Stimulated activated naive CD4-positive, alpha-beta T cell treated with Interleukin-2 at 50 U/mL for 16 hours (primary cell): ENCODE results near the gene SOX18.
A peak's percentile ranks its signal among the peaks of the same experiment; 100 is the strongest.

Source experiments
- DNase-seq: peaks from one replicate; lab custom pipeline; 2025; lab: John Stamatoyannopoulos, UW

SOX18 gene

GRCh38 chr20:64080013-64080812, 30.8 kb upstream of the SOX18 start, which contains the start of gene OPRL1:
Gene OPRL1 (plus strand): TSS chr20:64080082. CDS start chr20:64092721, 12,639 bp downstream.
- DNase-seq: peak; percentile 50

DNA sequence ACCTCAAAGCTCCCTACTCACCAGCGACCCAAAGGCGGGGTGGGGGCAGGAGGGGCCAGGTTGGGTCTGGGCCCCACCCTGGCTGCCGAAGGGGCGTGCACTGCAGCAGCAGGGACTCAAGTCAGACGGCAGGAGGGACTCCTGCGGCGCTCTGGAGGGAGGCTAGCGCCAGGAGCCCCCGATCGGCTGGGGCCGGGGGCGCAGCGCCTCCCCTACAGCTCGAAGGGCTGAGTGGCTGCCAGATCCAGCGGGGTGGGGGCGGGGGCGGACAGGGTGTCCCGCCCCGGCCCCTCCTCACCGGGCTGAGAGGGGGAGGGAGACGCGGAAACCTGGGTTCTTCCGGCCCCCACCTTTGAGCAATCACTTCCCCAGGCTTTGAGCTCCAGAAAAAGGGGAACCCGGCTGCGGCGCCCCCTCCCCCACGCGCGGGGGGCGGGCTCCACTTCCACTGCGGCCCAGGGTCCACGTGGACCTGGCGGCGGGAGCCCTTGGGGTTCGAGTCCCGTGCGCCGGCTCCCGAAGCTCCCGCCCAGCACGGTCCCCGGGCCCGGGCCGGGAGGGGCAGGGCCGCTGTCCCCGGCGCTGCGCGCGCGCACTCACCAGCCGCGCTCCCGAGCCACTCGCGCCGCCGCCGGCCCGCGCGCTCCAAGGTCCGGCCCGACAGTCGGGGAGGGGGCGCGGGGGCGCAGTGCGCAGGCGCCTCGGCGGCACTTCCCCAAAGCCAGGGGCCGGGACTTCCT, 30.0 kb upstream of the SOX18 start, which contains the start of gene RGS19:
Gene RGS19 (minus strand): TSS at position 246 of the 740 bp plus-strand sequence. CDS start 2,632 bp downstream, outside the sequence.
- DNase-seq: peak; percentile 61

GRCh38 chr20:64078934-64079272, 29.5 kb upstream of the SOX18 start:
- DNase-seq: no peak

DNA sequence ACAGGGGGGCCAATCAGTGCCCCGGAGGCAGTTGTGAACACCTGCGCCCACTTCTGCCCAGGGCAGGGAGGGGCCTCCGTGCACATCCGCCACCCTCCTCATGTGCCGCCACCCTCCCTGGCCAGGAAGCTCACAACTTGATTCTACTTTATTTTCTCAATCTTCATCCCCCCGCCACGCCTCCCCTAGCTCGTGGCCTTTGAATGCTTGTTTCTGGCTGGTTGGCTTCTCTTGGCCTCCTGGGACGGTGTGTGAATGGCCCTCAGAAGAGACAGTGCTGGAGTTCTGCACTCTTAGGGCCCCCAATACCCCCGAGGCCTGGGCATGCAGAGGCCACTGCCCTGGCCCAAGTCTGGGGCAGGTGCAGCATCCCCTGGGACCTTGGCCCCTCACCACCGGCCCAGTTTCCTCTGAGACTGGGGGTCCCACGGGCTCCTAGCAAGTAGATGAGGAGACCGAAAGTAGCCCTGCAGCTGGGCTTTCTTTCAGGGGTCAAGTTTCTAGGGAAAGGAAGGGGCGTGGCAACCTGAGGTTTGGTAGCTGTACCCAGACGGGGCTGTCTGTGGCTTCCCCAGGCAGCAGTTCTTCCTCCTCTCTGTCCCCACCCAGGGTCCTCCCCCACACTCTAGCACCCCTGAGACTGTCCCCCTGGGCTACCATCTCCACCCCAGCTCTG, 28.6 kb upstream of the SOX18 start:
- peak; percentile 36 for DNase-seq

GRCh38 chr20:64077541-64077875, 28.1 kb upstream of the SOX18 start:
- no peak for DNase-seq

DNA sequence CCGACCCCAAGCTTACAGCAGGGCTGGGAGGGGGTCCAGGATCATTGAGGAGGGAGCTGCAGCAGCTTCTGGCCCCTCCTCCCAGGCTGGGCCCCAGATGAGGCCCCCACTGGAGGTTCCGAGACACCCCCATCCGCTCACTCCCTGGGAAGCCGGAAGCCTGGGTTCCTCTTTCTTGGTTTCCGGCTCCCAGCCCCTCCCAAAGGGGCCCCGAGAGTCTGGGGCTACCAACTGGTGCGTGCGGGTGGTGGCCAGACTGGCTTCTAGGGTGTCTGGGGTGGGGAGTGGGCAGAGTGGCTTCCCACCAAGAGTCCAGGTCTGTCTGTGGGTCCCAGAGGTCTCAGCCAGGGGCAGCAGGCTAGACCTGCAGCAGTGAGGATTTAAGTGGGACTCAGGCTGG, 27.7 kb upstream of the SOX18 start:
- DNase-seq: no peak

GRCh38 chr20:64076061-64076997, 26.9 kb upstream of the SOX18 start:
- no peak for DNase-seq

DNA sequence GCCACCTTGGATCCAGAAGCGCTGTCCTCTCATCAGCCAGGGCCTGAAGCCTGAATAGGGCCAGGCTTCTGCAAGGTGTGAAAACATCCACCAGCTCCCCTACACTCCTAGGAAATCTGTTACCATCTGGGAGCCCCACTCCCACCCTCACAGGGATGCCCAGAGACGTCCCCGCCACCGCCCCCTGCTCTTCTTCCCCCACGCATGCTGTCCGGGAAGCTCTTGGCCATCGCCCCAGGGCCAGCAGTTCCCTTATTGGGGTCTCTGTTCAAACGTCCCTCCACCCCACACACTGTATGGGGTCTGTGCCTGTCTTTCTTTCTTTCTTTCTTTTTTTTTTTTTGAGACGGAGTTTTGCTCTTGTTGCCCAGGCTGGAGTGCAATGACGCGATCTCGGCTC, 26.1 kb upstream of the SOX18 start:
- DNase-seq: no peak

DNA sequence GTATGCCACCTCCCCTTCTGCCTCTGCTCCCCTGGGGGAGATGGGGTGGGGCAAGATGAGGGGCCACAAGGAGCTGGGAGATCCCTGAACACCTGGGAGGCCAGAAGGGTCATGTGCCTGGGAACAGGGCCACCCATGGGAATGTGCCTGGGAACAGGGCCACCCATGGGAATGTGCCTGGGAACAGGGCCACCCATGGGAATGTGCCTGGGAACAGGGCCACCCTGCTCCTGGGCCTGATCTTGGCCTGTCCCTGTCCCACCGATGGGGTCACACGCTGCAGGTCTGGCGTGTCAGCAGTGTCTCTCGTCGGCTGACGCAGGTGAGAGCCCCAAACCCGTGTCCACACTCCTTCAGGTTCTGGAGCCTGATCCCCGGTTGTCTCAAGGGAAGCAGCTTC, 25.5 kb upstream of the SOX18 start:
- no peak for DNase-seq

- no peak for DNase-seq
Measured at GRCh38 chr20:64074184-64074789, 24.8 kb upstream of the SOX18 start.

- no peak for DNase-seq
Measured at GRCh38 chr20:64073476-64074183, 24.2 kb upstream of the SOX18 start.

- no peak for DNase-seq
Measured at GRCh38 chr20:64072498-64073063, 23.1 kb upstream of the SOX18 start.

- DNase-seq: no peak
Measured at GRCh38 chr20:64071341-64072332, 22.2 kb upstream of the SOX18 start.

GRCh38 chr20:64070244-64070993, 21.0 kb upstream of the SOX18 start:
- no peak for DNase-seq

DNA sequence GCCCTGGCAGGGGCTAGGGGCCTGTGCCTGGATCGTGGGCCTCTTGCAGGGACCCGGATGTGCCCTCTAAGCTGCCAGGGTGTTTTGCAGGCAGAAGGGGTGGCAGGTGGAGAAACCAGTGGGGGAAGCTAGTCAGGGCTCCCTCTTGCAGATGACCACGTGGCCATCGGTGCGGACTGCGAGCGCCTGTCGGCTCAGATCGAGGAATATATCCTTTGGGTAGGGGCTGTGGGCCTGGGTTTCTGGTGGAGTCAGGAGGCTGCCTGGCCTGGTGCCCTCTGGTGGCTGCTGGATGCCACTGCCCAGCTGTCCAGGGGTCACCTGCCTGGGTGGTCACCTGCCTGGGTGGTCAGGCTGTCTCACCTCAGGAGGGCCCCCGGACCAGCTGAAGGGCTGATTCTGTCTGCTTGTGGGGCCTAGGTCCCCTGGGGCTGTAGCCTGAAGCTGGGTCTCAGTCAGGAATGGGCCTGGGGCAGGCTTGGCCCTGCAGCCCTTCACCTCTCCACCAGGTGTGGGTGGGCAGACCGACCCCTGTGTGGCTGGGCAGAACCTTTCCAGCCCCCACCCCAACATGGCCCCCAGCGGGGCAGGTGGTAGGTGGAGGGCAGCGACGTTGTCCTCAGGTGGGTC, 20.3 kb upstream of the SOX18 start:
- DNase-seq: peak; percentile 18

DNA sequence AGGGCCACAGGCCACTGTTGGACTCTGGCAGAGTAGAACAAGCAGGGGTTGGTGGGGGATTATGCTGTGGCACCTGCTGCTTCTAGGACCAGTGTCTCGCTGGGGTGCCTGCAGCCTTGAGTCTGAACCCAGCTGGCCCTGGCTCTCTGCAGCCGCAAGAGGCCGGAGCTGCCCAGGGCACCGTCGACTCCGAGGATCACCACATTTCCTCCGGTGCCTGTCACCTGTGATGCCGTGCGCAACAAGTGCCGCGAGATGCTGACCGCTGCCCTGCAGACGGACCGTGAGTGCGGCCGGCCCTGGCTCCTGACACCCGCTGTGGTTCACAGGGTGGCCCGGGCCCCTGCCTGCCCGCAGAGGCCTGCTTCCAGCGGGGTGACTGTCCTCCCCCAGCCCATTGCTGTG, 19.8 kb upstream of the SOX18 start:
- no peak for DNase-seq

DNA sequence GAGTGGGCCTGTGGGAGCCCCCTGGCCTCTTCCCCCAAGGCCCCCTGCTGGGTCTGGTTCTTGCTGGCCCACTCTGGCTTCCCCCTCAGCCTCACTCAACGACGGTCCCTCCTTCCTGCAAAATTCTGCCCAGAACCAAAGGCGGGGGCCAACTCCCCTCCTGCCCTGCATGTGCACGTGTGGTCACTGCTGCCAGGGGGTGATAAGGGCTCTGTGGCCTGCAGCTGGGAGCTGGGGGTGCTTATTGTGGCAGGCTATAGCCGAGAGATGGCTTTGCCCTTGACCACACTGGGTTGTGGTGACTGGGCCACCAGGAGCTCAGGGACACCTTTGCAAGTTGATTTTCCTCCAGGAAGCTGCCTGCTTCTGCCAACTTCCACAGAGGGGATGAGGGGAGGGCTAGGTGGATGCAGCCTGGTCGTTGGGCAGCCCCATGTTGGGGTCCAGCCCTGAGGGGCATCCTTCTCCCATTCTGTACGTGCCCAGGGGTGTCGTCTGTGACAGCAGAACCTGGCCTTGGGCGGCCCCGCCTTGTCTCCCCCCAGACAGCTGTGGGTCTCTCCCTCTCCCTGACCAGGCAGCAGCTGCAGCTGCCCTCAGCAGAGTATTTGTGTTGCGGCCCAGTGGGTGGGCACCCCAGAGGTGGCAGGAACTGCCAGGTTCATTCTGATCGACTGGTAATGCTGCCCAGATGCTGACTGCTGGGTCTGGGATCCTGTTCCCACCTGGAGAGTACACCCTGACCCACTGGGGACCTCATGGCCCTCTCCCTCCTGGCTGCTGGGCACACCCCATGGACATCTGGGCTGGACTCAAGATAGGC, 19.2 kb upstream of the SOX18 start:
- DNase-seq: no peak
